Aortic smooth muscle cell (primary cell): ENCODE results near the gene DSG2. TPM values are rescaled to one million over a fixed set of nuclear protein-coding genes. Genes with fewer than 3 reads are reported as not detected.

ENCODE experiments used
- total RNA-seq: library from RNA; depleted of rRNA; stranded (reverse); fragments of >200 nt; gene quantifications from 2 replicates; pipeline ENCODE4 v1.2.3, GENCODE V29; 2014

DSG2 gene
- total RNA-seq = under 0.01 and 0.31 TPM in 2 replicates

GRCh38 chr18:31497836-31498573 is at the start of gene DSG2:
DSG2 (plus strand) TSS chr18:31498177; CDS start chr18:31498252, 75 bp downstream.

DNA sequence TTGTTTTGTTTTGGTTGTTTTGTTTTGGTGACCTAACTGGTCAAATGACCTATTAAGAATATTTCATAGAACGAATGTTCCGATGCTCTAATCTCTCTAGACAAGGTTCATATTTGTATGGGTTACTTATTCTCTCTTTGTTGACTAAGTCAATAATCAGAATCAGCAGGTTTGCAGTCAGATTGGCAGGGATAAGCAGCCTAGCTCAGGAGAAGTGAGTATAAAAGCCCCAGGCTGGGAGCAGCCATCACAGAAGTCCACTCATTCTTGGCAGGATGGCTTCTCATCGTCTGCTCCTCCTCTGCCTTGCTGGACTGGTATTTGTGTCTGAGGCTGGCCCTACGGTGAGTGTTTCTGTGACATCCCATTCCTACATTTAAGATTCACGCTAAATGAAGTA is 93.7 kb downstream of the DSG2 start, which contains the start of gene TTR:
Gene TTR (plus strand): TSS at position 250 of the 400 bp plus-strand sequence. CDS start 26 bp downstream, at position 276.

Other genes with a start within 250 kb of the DSG2 start
- not detected in 2 replicates for gene DSG1, start 180.0 kb upstream of the DSG2 start, total RNA-seq
- gene DSG4, start 121.4 kb upstream of the DSG2 start, total RNA-seq = not detected in 2 replicates
- under 0.01 TPM in 1 of 2 replicates, not detected in the other for gene DSG3, start 50.4 kb upstream of the DSG2 start, total RNA-seq
- not detected in 2 replicates for gene TTR, start 93.7 kb downstream of the DSG2 start, total RNA-seq
- gene B4GALT6, start 186.4 kb downstream of the DSG2 start, total RNA-seq = 0.92 and 2.0 TPM in 2 replicates